GM18517 (cell line): Measurements from ENCODE around the gene NCOA3.
"Not testable (repeated sequence)": the region's sequence is repeated elsewhere in the genome, so short reads cannot be mapped to it uniquely, and the experiment has no call there.

Experiments used
- ATAC-seq: cut with Tn5 transposase; IDR thresholded peaks from one replicate; pipeline ENCODE4 v1.9.1; 2021; ENCODE audit warnings: mild to moderate bottlenecking, moderate library complexity; ENCODE audit not compliant: unreplicated experiment

The NCOA3 gene

DNA sequence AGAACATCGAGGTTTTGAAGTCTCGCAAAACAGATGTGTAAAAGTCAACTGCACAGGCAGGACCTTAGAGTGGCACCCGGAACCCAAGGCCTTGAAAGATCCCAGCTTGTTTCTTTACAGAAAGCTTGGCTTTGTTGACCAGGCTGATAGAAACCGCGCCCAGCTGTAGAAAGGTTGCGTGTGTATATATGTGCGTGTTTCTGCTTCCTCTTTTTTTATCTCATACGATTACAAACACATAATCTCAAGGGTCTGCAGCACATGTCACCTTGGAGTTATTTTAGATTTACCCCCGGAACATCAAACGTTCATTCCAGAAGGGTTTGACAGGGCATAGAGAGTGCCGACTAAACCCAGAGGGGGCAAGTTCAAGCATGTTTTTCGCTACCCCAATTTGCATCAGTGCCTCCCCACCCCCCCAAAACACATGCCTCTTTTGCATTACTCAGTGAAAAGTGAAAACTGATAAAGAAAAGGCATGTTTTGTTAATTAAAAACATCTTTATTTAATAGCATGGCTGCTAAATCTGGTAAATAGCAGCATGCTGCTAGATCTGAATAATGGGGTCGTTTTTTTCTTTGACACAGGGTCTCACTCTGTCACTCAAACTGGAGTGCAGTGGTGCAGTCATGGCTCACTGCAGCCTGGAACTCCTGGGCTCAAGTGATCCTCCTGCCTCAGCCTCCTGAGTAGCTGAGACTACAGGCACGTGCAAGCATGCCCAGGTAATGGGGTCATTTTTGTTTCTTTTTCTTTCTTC lies 33.2 kb upstream of the NCOA3 start:
- ATAC-seq, result peak; percentile 68

DNA sequence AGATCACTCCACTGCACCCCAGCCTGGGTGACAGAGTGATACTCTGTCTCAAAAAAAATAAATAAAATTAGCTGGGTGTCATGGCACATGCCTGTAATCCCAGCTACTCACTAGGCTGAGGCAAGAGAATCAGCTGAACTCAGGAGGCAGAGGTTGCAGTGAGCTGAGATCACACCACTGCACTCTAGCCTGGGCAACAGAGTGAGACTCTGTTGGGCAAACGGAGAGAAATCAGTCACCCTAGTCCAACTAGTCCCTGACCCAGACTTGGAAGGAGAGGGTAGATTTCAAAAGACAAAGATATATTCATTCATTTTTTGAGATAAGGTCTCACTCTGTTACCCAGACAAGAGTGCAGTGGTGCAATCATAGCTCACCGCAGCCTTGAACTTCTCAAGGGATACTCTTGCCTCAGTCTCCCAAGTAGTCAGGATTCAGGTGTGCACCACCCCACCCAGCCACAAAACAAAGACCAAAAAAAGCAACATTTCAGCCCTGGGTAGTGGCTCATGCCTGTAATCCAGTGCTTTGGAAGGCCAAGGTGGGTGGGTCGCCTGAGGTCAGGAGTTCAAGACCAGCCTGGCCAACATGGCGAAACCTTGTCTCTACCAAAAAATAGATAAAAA lies 26.2 kb upstream of the NCOA3 start:
- no peak for ATAC-seq

DNA sequence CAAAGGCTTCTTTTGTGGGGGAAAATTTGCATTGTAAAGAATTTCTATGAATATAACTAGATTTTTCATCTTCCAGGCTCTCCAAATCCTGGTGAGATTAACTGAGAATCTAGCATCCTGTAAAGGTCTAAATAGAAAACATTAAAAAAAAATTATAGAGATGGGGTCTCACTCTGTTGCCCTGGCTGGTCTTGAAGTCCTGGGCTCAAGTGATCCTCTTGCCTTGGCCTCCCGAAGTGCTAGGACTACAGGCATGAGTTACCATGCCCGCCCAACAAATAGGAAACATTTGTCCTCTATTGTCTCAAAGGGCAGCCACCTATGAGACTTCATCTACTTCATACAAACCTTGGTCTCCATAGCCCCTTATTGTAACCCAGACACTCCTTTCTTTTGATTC lies 25.2 kb upstream of the NCOA3 start:
- ATAC-seq, result no peak

DNA sequence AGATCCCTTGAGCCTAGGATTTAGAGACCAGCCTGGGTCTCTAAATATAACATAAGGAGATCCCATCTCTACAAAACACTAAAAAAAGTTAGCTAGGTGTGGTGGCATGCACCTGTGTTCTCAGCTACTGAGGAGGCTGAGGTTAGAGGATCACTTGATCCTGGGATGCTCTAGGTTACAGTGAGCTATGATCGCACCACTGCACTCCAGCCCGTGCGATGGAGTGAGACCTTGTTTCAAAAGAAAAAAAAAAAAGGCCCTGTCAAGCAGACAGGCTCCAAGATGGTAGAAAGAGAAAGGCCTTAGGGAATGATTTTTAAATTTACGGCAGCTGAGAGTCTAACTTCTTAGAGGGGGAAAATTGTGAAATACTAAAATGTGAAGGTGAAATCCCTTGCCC lies 22.6 kb upstream of the NCOA3 start:
- no peak for ATAC-seq

DNA sequence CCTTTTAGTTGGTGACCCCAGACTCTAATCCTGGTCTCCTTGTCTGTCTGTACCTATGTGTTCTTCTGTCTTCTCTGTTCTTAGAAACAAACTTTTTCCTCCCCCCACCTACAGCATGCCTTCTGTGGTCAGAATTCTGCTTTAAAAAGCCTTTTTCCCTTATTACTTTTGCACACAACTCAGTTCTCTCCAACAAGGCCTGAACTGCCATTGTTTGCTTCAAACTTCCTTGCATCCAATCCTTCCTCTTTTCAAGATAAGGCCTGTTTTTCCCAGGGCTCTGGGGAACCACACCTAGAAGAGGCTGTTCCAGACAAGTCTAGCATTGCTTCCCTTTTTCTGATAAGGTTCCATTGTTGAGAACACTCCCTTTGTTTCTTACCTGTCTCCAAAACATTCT lies 22.2 kb upstream of the NCOA3 start:
- ATAC-seq, result no peak

DNA sequence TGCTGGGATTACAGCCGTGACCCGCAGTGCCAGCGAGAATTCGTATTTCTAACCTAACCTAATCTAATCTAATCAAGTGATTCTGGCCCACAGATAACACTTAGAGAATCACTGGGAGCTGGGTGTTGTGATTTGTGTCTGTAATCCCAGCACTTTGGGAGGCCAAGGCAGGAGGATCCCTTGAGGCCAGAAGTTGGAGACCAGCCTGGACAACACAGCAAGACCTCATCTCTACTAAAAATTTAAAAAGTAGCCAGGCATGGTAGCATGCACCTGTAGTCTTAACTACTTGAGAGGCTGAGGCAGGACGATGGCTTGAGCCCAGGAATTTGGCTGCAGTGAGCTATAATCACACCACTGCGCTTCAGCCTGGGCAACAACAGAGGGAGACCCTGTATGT lies 21.4 kb upstream of the NCOA3 start:
- ATAC-seq, result no peak

DNA sequence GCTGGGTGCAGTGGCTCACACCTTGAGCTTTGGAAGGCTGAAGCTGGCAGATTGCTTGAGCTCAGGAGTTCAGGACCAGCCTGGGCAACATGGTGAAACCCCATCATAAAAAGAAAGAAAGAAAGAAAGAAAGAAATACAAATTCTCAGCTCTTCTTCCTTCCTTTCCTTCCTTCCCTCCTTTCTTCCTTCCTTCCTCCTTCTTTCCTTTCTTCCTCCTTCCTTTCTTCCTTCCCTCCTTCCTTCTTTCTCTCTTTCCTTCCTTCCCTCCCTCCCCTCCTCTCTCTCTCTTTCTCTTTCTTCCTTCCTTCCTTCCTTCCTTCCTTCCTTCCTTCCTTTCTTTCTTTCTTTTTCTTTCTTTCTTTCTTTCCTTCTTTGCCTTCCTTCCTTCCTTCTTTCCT lies 21.0 kb upstream of the NCOA3 start:
- ATAC-seq, result no peak

DNA sequence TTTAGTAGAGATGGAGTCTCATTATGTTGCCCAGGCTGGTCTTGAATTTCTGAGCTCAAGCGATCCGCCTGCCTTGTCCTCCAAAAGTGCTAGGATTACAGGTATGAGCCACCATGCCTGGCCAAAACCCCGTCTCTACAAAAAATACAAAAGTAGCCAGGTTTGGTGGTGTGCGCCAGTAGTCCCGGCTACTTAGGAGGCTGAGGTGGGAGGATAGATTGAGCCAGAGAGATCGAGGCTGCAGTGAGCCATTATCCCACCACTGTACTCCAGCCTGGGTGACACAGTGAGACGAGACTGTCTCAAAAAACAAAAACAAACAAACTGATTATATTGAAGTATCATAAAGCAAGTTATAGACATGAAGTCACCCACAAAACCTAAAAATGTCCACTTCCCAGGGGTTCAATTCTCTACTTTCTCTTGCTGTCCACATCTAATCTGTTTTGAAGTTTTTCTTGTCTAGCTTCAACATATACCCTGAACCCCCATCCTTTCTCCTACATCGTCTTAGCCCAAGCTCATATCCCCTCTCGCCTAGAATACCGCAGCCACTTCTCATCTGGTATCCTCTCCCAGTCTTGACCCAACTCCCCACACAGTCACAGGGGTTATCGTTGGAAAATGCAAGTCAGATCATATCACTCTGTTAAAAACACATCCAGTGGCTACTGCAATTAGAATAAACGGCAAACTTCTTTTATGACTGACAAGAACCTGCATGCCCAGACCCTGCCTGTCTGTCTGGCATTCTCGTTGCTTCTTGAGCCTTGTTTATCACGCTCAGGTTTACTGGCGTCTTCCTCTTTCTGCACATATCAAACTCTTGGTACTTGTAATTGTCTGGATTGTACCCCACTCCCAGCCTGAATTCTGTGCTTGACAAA lies 20.1 kb upstream of the NCOA3 start:
- ATAC-seq, result no peak

DNA sequence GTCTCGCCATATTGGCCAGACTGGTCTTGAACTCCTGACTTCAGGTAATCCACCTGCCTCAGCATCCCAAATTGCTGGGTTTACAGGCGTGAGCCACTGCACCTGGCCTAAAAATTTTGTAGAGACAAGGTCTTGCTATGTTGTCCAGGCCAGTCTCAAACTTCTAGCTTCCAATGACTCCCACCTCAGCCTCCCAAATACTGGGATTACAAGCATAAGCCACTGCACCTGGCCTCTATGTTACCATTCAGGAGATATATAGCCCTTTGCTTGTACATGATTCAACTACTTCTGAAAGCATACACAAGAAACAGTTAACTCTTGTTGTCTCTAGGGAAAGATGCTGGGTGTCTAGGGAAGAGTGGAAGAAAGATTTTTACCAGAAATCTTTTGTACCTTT lies 19.0 kb upstream of the NCOA3 start:
- no peak for ATAC-seq

DNA sequence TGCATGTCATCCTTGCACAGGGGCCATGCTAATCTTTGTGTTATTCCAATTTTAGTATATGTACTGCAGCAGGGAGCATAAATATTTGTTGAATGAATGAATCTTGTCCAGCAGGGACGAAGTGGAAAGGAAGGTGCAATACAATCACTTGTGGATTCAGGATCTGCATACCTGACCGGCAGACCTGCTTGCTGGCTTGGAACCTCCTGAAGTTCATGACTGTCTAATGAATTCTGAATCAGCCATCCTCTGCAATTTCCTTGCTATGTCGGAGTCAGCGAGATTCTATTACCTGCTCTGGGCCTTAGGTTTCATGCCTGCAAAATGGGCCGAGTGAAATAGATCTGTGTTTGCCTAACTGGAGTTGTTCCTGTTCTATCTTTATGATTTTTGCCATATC lies 17.4 kb upstream of the NCOA3 start:
- ATAC-seq, result no peak

DNA sequence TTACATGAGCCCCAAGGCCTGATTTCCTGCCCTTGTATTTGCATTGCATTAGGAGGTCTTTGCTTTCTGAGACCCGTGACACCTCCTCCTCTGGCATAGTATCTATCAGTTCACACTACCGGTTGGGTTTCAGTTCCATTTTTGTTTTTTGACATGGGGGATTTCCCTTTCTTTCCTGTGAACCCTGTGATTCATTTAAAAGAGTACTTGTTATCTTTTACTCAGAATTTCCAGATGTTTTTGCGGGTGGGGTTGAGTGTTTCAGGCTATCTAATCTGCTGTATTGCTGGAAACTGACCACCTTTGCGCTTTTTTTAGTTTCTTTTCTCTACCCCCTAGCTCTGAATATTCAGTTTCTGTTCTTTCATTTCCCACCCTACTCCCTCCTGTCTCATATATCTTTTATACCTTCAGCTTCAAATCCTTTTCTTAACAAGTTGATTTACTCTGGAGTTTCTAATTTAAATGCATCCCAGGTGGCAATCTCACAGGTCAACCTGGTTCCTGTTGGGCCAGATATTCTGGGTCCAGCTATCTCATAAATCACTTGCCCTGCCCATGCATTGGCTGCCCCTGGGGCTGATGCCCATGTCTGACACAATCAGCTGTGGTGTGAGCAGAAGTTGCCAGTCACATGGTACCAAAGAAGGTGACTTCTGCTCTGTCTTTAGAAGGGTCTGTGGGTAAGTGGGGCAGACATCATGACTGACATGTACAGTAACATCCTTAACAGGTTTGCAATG lies 14.3 kb upstream of the NCOA3 start:
- peak; percentile 63 for ATAC-seq

DNA sequence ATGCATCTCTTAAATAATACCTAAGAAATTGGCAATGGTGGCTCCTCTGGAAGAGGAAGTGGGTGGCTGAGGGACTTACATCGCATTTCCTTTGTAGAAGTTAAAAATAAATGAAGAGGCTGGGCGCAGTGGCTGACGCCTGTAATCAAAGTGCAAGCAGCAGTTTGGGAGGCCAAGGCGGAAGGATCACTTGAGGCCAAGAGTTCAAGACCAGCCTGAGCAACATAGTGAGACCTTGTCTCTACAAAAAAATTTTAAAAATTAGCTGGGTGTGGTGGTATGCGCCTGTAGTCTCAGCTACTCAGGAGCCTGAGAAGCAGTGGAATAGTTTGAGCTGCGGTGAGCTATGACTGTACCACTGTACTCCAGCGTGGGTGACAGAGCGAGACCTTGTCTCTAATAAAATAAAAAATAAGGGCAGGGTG lies 12.2 kb upstream of the NCOA3 start:
- no peak for ATAC-seq

DNA sequence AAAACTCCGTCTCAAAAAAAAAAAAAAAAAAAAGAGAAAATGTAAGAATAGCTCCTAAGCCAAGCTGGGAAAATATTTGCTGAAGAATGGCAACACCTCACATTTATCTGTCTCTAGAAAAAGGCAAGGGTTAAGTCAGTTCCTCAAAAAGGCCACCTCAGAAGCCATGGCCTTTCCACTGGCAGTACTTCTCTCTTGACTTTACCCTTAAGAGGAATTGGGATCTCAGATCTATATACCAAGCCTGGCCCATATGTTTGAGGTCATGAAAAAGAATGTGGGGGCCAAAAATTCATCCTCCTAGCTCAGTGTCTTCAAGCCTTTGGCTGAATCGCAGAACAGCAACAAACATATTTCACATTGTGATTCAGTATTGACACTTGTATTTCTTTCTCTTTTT lies 10.9 kb upstream of the NCOA3 start:
- no peak for ATAC-seq

DNA sequence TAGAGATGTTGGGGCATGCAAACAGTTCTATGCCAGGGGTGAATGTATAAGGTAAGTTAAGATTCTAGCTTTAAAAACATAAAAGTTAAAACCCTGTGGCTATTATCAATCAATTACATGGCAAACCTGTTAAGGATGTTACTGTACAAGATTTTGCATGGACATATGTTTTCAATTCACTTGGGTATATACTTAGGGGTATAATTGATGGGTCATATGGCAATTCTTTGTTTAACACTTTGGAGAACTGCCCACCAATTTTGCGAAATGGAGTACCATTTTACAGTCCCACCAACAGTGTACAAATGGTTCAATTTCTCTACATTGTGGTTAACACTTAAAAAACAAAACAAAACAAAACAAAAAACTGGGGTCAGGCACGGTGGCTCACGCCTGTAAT lies 9.4 kb upstream of the NCOA3 start:
- no peak for ATAC-seq

DNA sequence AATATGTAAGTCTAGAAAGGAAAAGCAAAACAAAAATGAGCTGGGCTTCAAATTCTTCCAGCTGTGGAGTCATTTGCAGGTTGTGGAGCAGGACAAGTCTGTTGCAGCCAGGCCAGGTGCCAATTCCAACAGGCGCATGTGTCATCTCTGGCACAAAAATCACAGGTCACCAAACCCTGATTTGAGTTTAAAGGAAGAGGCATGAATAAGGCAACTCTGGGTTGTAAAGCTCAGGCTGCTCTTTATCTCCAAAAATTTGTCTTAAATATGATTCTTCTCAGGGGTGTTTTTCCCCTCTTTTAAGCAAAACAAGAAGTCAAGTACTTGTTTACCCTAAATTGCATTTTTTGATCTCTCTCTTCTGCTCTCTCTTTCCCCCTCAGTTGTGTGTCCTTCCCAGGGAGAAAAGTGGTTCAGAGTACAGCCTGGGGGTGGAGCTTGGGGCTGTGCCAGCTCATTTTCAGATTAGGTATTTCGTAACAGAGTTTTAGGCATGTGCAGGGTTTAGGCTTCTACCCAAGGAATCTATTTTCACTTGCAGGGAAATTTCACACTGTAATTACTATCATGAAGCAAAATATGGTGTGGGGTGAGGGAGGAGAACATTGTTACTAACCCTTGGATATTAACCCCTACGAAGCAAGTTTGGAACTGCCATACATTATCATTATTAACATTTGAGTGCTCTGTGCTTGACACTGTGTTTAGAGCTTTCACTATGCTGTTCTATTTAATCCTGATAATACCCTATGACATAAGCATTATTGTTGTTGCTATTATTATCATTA lies 8.3 kb upstream of the NCOA3 start:
- no peak for ATAC-seq

DNA sequence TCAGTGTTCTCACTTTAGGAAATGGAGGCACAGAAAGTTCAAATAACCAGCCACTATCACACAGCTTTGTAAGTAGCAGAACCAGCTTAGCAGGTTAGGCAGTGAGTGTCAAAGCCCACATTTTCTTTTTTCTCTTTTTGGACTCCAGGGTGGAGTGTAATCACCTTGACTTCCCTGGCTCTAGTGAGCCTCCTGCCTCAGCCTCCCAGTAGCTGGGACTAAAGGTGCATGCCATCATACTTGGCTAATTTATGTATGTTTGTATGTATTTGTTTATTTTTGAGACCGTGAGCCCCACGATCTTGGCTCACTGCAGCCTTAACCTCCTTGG lies 7.8 kb upstream of the NCOA3 start:
- no peak for ATAC-seq

DNA sequence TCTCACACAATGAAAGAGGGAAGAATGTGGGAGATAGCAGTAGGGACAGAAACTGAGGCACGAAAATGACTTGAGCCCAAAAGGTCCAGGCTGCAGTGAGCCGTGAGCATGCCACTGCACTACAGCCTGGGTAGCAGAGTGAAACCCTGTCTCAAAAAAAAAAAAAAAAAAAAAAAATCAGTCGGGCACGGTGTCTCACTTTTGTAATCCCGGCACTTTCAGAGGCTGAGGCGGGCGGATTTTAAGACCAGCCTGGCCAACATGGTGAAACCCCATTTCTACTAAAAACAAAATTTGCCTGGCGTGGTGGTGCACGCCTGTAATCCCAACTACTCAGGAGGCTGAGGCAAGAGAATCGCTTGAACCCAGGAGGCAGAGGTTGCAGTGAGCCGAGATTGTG lies 7.1 kb upstream of the NCOA3 start:
- not testable (repeated sequence) for ATAC-seq

DNA sequence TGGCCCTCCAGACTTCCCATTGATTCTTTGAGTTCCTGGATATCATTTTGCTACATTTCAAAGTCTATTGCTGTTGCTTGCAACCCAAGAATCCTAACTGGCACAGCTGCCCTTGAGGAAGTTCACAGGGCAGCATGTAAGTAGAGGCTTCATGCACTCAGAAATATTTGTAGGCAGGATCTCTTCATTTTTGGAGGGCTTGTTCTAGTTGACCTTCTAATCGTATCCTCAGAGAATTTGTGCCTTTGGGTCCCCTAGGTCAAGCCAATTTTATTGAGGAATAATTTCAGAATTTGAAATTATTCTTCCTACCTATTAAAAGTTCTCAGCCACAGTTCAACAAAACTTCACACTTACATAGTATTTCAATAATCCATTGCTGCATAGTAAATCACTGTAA lies 5.6 kb upstream of the NCOA3 start:
- ATAC-seq, result no peak

DNA sequence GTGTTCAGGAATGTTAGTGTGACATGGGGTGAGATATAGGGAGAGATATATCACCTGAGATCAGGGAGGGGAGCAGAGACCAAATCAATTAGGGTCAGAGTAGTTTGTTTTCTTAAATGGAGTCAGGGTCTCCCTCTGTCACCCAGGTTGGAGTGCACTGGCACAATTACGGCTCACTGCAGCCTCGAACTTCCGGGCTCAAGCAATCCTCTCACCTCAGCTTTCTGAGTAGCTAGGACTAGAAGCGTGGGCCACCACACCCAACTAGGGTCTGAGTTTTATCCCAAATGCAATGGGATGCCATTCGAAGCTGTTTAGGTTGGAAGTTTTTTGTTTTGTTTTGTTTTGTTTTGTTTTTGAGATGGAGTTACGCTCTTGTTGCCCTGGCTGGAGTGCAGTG lies 3.1 kb upstream of the NCOA3 start:
- no peak for ATAC-seq

DNA sequence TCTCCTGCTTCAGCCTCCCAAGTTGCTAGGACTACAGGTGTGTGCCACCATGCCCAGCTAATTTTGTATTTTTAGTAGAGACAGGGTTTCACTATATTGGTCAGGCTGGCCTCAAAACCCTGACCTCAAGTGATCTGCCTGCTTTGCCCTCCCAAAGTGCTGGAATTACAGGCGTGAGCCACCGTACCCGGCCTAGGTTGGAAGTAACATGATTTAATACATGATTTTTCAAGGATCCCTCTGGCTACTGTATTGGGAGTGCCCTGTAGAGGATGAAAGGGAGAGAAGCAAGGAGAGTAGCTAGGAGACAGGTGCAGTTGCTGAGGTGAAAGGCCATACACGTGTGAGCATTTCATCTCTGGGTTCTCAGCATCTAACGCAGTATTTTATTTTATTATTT lies 2.6 kb upstream of the NCOA3 start:
- no peak for ATAC-seq

DNA sequence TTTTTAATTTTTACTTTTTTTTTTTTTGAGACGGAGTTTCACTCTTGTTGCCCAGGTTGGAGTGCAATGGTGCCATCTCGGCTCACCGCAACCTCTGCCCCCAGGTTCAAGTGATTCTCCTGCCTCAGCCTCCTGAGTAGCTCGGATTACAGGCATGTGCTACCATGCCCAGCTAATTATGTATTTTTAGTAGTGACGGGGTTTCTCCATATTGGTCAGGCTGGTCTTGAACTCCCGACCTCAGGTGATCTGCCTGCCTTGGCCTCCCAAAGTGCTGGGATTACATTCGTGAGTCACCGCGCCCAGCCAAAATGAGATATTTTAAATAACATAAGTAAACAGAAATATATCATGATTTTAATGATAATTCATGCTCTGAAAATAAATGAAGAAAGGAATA lies 1.6 kb upstream of the NCOA3 start:
- not testable (repeated sequence) for ATAC-seq
